ENCODE measurements around the gene TAGAP. TPM values are rescaled to one million over a fixed set of nuclear protein-coding genes. Genes with fewer than 3 reads are reported as not detected.

Gene TAGAP
- total RNA-seq, 1 experiment from 2014 or later = 0.13 TPM

DNA sequence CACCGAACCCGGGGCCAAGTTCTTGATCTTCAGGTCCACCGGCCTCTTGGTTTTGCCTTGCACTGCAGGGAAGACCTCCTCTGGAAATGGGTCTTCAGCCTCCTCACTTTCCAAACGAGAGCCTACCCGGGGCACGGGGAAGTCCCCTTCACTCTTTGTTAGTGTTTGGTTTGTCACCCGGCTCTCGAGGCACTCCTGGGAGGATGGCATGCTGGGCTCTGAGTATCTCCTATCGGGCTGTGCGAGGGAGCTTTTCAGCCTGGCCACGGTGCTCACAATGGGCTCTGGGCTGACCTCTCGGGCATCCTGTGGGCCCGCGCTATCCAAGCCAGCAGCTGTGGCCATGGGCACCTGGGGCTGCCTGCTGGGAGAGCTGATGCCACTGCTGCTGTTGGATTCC, 8.1 kb downstream of the TAGAP start:
- ChIA-PET POLR2A (interaction anchor here (0.6 kb wide), 2 partner anchors 83 to 847 kb away, joined by 3 read pairs; no protein-coding TSS in a partner anchor), CTCF (no interaction called here)
- H3K27me3 ChIP-seq (ENCODE audit: control insufficient read depth, insufficient read depth, low read length) = peaks cover 7% of the 10 kb centered on the region; the same call in 1 of the 2 replicates
- H3K27ac ChIP-seq (ENCODE audit: low read length) = no peak overlapping the region
- H3K36me3 ChIP-seq (ENCODE audit: control insufficient read depth, insufficient read depth, low read length) = no peaks in the 10 kb centered on the region
- intact Hi-C loops (cut with micrococcal nuclease; ENCODE audit: unreplicated experiment) = no loop called here
- TF ChIP-seq SIN3A (IDR thresholded peaks at IDR 0.05; ENCODE audit: borderline replicate concordance, insufficient read depth, low read depth, low read length) = no peak
- TF ChIP-seq POLR2AphosphoS5 (IDR thresholded peaks at IDR 0.05; ENCODE audit: low read depth, low read length) = no peak
- TF ChIP-seq, protein P1, sequence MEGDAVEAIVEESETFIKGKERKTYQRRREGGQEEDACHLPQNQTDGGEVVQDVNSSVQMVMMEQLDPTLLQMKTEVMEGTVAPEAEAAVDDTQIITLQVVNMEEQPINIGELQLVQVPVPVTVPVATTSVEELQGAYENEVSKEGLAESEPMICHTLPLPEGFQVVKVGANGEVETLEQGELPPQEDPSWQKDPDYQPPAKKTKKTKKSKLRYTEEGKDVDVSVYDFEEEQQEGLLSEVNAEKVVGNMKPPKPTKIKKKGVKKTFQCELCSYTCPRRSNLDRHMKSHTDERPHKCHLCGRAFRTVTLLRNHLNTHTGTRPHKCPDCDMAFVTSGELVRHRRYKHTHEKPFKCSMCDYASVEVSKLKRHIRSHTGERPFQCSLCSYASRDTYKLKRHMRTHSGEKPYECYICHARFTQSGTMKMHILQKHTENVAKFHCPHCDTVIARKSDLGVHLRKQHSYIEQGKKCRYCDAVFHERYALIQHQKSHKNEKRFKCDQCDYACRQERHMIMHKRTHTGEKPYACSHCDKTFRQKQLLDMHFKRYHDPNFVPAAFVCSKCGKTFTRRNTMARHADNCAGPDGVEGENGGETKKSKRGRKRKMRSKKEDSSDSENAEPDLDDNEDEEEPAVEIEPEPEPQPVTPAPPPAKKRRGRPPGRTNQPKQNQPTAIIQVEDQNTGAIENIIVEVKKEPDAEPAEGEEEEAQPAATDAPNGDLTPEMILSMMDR (IDR thresholded peaks at IDR 0.05) = no peak
- no peak for TF ChIP-seq TCF7L2 (IDR thresholded peaks at IDR 0.05; ENCODE audit: low read depth, low read length)
- TF ChIP-seq, protein P2, sequence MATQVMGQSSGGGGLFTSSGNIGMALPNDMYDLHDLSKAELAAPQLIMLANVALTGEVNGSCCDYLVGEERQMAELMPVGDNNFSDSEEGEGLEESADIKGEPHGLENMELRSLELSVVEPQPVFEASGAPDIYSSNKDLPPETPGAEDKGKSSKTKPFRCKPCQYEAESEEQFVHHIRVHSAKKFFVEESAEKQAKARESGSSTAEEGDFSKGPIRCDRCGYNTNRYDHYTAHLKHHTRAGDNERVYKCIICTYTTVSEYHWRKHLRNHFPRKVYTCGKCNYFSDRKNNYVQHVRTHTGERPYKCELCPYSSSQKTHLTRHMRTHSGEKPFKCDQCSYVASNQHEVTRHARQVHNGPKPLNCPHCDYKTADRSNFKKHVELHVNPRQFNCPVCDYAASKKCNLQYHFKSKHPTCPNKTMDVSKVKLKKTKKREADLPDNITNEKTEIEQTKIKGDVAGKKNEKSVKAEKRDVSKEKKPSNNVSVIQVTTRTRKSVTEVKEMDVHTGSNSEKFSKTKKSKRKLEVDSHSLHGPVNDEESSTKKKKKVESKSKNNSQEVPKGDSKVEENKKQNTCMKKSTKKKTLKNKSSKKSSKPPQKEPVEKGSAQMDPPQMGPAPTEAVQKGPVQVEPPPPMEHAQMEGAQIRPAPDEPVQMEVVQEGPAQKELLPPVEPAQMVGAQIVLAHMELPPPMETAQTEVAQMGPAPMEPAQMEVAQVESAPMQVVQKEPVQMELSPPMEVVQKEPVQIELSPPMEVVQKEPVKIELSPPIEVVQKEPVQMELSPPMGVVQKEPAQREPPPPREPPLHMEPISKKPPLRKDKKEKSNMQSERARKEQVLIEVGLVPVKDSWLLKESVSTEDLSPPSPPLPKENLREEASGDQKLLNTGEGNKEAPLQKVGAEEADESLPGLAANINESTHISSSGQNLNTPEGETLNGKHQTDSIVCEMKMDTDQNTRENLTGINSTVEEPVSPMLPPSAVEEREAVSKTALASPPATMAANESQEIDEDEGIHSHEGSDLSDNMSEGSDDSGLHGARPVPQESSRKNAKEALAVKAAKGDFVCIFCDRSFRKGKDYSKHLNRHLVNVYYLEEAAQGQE (IDR thresholded peaks at IDR 0.05; ENCODE audit: insufficient read depth in 1 of 2, low read depth in 2 of 2, low read length in 1 of 2) = no peak
- H3K9me3 ChIP-seq (ENCODE audit: control insufficient read depth, insufficient read depth, low read depth, low read length) = no peaks in the 10 kb centered on the region
- H3K4me3 ChIP-seq (ENCODE audit: low read depth in 2 of 2, low read length in 2 of 2) = no peak overlapping the region
- no TSS peak for BruUV-seq (replicated peaks)
- in situ Hi-C loops (cut with HindIII; ENCODE audit: low pct_unique_long_range_greater_than_20kb, low sequenced_read_pairs) = no loop called here
- H3K4me1 ChIP-seq (ENCODE audit: control insufficient read depth, insufficient read depth, low read length) = no peaks in the 10 kb centered on the region
- no peak for DNase-seq (ENCODE audit: low read depth, low spot score)
- ATAC-seq = no peak

DNA sequence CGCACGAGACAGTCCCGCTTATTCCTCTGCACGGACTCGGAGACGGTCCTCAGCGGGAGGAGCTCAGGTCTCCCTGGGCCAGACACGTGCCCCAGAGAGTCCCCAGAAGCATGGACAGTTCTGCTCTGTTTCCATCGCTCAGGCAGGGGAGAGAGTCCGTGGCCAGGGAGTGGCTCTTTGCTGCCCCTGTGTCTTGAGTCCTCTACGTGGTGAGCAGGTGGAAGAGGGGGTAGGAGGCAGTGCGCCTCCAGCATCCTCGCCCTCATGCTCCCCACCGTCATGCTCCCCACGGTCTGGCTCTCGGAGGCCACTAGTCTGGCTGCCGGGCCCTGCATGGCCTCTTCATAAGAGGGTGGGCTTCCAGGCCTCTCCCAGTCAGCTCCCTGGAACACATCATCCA, 8.9 kb downstream of the TAGAP start:
- ATAC-seq = no peak
- Histone ChIP-seq H3K9me3 (ENCODE audit: control insufficient read depth, insufficient read depth, low read depth, low read length) (no peaks in the 10 kb centered on the region), H3K4me1 (ENCODE audit: control insufficient read depth, insufficient read depth, low read length) (no peaks in the 10 kb centered on the region), H3K27me3 (ENCODE audit: control insufficient read depth, insufficient read depth, low read length) (peaks cover 7% of the 10 kb centered on the region; the same call in 1 of the 2 replicates), H3K36me3 (ENCODE audit: control insufficient read depth, insufficient read depth, low read length) (no peaks in the 10 kb centered on the region), H3K27ac (ENCODE audit: low read length) (no peak overlapping the region), H3K4me3 (ENCODE audit: low read depth in 2 of 2, low read length in 2 of 2) (no peak overlapping the region)
- in situ Hi-C loops (cut with HindIII; ENCODE audit: low pct_unique_long_range_greater_than_20kb, low sequenced_read_pairs) (no loop called here), intact Hi-C loops (cut with micrococcal nuclease; ENCODE audit: unreplicated experiment) (no loop called here)
- BruUV-seq (replicated peaks) = no TSS peak
- CTCF ChIA-PET = no interaction called here
- TF ChIP-seq, protein P1 (IDR thresholded peaks at IDR 0.05) = no peak
- TF ChIP-seq TCF7L2 (IDR thresholded peaks at IDR 0.05; ENCODE audit: low read depth, low read length) (no peak), SIN3A (IDR thresholded peaks at IDR 0.05; ENCODE audit: borderline replicate concordance, insufficient read depth, low read depth, low read length) (no peak), POLR2AphosphoS5 (IDR thresholded peaks at IDR 0.05; ENCODE audit: low read depth, low read length) (no peak)
- TF ChIP-seq, protein P2 (IDR thresholded peaks at IDR 0.05; ENCODE audit: insufficient read depth in 1 of 2, low read depth in 2 of 2, low read length in 1 of 2) = no peak
- DNase-seq (ENCODE audit: low read depth, low spot score) = no peak
- POLR2A ChIA-PET = no interaction called here
